ENCODE measurements around the gene HOXA9.

DNA sequence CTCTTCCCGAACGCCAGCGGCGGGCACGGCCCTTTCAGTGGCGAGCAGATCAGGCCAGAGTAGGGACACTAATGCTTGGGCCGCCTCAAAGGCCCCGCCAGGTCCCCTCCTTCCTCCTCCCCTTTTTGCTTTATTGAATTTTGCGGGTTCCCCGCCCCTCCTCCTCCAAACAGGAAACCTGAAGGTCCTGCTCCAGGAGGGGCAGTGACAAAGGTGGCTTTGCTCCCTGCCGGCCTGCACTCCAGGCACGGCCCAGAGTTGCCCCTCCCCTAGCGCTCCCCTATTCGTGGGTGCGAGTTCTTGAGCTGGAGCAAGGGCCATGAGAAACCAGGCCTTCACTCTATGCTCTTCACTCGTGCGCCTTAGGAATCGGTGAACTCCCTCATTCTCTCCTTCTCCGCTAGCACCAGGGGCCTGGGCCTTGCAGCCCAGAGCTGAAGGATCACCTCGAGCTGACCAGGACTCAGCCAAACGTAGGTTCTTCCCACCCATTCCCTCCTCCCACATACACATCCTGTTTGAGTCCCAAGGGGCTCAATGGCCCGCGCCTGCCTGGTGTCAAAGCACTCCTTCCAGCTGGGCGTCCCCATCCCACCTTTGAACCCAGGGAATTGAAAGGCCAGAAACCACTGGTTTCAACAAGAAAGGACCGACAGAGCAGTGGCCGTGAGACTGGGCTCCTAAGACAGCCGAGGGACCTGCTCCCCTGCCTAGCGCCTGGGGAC lies 17.1 kb downstream of the HOXA9 start:
- TF ChIP-seq, protein P1, sequence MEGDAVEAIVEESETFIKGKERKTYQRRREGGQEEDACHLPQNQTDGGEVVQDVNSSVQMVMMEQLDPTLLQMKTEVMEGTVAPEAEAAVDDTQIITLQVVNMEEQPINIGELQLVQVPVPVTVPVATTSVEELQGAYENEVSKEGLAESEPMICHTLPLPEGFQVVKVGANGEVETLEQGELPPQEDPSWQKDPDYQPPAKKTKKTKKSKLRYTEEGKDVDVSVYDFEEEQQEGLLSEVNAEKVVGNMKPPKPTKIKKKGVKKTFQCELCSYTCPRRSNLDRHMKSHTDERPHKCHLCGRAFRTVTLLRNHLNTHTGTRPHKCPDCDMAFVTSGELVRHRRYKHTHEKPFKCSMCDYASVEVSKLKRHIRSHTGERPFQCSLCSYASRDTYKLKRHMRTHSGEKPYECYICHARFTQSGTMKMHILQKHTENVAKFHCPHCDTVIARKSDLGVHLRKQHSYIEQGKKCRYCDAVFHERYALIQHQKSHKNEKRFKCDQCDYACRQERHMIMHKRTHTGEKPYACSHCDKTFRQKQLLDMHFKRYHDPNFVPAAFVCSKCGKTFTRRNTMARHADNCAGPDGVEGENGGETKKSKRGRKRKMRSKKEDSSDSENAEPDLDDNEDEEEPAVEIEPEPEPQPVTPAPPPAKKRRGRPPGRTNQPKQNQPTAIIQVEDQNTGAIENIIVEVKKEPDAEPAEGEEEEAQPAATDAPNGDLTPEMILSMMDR (IDR thresholded peaks at IDR 0.05; ENCODE audit: insufficient read depth, low read depth, low read length), result no peak
- TF ChIP-seq EZH2 (IDR thresholded peaks at IDR 0.05; ENCODE audit: insufficient read depth, low read length), result peak; percentile 62

All from astrocyte (in vitro differentiated cells and primary cell).